Thoracic aorta (tissue), 2 donors: ENCODE data around the gene RAPGEF3. TPM values are rescaled to one million over a fixed set of nuclear protein-coding genes. Genes with fewer than 3 reads are reported as not detected.

Experiments used
- ATAC-seq: fragments of 150-250 bp; one replicate; pipeline ENCODE4 v1.8.0; 2017; ENCODE audit warnings: low read depth; ENCODE audit not compliant: insufficient number of reproducible peaks, low FRiP score
- DNase-seq: peaks from one replicate; pipeline ENCODE4 v3.0.0-alpha.2; 2020; ENCODE audit warnings: low spot score
- H3K27ac ChIP-seq, 2 donors: fragments of 200-600 bp; sonication (generic); 1 replicate in 1 of 2; 2 replicates in 1 of 2; pipeline ENCODE4 v1.5.1; 2016; ENCODE audit warnings: mild to moderate bottlenecking in 2 of 2, moderate library complexity in 2 of 2
- H3K27me3 ChIP-seq: fragments of 200-600 bp; sonication (generic); replicated peaks from 2 replicates; pipeline ENCODE4 v1.6.0; 2016; ENCODE audit warnings: mild to moderate bottlenecking; ENCODE audit not compliant: insufficient read depth
- H3K36me3 ChIP-seq: fragments of 200-600 bp; sonication (generic); one replicate; pipeline ENCODE4 v1.5.1; 2016
- H3K4me1 ChIP-seq, 2 donors: fragments of 200-600 bp; sonication (generic); 1 replicate in 1 of 2; 2 replicates in 1 of 2; pipeline versions ENCODE4 v1.5.1 to v1.6.0; 2016; ENCODE audit warnings: low read depth in 2 of 2, mild to moderate bottlenecking in 1 of 2; ENCODE audit not compliant: control insufficient read depth in 1 of 2
- H3K4me3 ChIP-seq: fragments of 200-600 bp; sonication (generic); 2 replicates; pipeline ENCODE4 v1.5.1; 2016; ENCODE audit warnings: mild to moderate bottlenecking
- H3K9me3 ChIP-seq: fragments of 200-600 bp; sonication (generic); 2 replicates; pipeline ENCODE4 v1.5.1; 2016
- total RNA-seq, 2 donors: library from RNA; depleted of rRNA; stranded (reverse); fragments of >200 nt; gene quantifications; one replicate each; pipeline versions ENCODE4 v1.1.0 to v1.2.3, GENCODE V29; 2016
- TF ChIP-seq, protein P1 (sequence below): fragments of 200-600 bp; sonication (generic); IDR thresholded peaks from one replicate; pipeline ENCODE4 v1.5.1; 2019; ENCODE audit warnings: antibody characterized with exemption

Gene RAPGEF3
- total RNA-seq, 2 donors from 2014 or later = 40.9 to 77.4 TPM

DNA sequence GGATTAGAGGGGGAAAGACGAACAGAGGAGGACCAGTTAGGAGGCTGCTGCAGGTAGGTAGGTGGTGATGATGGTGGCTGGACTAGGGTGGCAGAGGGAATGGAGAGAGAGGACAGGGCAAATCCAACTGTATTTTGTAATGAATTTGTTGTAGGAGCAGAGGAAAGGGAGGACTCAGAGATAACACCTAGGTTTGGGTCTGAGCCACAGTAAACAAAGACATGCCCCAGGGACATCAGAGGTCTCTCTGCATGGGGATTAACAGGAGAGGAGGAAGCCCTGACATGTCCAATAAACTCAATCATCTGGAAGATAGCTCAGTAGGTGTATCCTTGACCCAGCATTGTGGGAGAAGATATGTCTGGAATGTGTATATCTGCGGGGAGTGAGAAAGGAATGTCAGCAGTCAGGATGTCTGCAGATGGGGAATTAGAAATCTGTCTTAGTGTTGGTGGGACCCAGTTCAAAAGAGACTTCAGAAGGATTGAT, 9.7 kb upstream of the RAPGEF3 start:
- H3K36me3 ChIP-seq = no peaks in the 10 kb centered on the region
- H3K27ac ChIP-seq = no peak overlapping the region
- H3K9me3 ChIP-seq = no peaks in the 10 kb centered on the region
- ATAC-seq (no peak), DNase-seq (no peak)
- peaks cover 6 to 9% of the 10 kb centered on the region in 2 donors for H3K4me1 ChIP-seq
- H3K4me3 ChIP-seq = no peak overlapping the region
- H3K27me3 ChIP-seq = no peaks in the 10 kb centered on the region
- TF ChIP-seq, protein P1, sequence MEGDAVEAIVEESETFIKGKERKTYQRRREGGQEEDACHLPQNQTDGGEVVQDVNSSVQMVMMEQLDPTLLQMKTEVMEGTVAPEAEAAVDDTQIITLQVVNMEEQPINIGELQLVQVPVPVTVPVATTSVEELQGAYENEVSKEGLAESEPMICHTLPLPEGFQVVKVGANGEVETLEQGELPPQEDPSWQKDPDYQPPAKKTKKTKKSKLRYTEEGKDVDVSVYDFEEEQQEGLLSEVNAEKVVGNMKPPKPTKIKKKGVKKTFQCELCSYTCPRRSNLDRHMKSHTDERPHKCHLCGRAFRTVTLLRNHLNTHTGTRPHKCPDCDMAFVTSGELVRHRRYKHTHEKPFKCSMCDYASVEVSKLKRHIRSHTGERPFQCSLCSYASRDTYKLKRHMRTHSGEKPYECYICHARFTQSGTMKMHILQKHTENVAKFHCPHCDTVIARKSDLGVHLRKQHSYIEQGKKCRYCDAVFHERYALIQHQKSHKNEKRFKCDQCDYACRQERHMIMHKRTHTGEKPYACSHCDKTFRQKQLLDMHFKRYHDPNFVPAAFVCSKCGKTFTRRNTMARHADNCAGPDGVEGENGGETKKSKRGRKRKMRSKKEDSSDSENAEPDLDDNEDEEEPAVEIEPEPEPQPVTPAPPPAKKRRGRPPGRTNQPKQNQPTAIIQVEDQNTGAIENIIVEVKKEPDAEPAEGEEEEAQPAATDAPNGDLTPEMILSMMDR = no peak

DNA sequence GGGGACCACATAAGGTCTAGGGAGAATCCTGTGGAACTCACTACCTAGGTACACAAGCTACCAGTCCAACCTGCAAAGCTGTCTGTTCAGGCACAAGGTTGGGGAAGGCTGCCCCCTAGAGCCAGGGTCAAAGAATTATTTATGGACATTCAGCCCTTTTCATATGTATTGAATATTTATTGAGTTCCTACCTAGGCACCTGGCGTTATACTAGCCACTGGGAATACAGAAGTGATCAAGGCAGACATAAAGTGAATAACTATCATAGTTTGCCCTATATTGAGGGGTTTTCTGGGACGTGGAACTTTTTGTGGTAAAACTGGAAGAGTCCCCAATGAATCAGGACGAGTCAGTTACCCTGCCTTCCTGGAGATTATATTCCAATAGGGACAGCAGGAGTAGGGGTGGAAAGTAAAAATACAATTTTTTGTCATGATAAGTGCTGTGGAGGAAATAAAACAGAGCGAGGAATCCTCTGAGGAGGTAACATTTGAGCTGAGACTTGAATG, 8.6 kb upstream of the RAPGEF3 start:
- H3K9me3 ChIP-seq = no peaks in the 10 kb centered on the region
- no peak overlapping the region for H3K4me3 ChIP-seq
- H3K27ac ChIP-seq = no peak overlapping the region
- no peaks in the 10 kb centered on the region for H3K27me3 ChIP-seq
- no peaks in the 10 kb centered on the region for H3K36me3 ChIP-seq
- H3K4me1 ChIP-seq = peaks cover 3 to 9% of the 10 kb centered on the region in 2 donors
- DNase-seq (no peak), ATAC-seq (no peak)
- TF ChIP-seq, protein P1 = peak; percentile 58

DNA sequence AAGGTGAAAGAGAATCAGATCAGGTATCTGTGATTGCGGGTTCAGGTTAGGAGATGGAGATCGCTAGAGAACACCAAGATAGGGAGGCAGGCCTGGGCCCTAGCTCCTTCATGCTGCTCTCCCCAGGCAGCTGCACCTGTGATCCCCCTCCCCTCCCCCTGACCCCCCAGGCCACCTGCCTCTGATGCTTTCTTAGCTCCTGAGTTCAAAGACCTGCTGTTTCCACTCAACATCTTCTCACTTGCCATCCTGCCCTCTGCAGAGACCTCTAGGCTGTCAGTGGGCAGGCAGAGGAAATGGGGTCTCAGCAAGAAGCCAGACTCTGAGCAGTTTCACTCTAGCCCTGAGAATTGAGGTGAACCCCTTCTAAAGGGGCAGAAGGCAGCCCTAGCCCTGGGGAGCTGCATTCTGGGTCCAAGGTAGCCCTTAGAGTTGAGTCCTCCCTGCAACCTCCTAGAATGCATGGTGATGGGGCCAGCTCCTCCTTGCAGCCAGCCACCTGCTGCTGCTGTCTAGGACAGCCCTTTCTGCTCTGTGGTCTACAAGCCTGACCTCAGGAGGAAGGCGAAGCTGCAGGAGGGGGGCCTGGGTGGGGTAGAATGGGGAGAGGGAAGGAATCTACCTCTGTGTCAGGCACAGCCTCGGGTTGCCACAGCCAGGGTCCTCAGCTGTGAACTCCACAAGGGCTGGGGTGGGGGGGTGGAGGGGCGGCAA, 8.0 kb upstream of the RAPGEF3 start:
- no peaks in the 10 kb centered on the region for H3K36me3 ChIP-seq
- no peaks in the 10 kb centered on the region for H3K27me3 ChIP-seq
- ATAC-seq = no peak
- no peak overlapping the region for H3K27ac ChIP-seq
- H3K9me3 ChIP-seq = no peaks in the 10 kb centered on the region
- H3K4me3 ChIP-seq = no peak overlapping the region
- TF ChIP-seq, protein P1 = no peak
- DNase-seq = no peak
- H3K4me1 ChIP-seq = peaks cover 3 to 7% of the 10 kb centered on the region in 2 donors

DNA sequence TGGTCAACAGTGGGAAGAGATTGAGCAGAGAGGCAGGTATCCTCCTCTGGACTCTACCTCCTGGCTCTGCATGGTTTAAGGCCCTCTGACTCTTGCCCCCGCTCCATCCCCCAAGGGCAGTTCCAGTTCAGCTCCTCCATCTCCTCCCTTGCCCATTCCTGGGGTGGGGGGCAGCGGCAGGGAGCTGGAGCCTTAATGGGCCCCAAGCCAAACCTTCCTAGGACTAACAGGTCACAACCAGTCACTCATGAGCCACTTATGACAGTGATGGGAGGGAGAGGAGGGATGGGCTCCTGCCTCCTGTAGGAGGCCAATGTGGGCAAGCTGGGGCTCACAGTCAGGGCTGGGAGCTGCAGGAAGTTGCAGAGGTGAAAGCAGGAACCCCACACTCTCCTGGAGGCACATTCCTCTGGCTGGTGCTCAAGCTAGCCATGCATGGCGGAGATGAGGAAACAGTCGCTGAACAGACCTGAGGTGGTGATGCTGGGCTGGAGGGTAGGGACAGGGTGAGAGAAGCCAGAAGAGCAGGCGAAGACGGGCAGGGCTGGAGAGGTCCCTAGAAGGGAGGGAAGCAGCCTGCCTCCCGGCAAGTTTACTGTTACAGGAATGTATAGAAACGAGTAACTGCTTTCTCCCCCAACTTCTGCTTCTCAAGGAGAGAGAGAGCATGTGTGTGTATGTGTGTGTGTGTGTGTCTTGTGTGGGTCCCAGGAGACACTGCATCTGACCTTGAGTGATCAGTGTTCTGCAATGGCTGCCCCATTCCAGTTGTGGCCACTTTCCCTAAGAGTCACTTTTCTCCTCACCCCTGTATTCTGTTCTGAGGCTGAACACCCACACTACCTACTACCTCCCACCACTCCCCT, 5.0 kb upstream of the RAPGEF3 start:
- Histone ChIP-seq H3K4me1 (peaks cover 3 to 14% of the 10 kb centered on the region in 2 donors), H3K27me3 (no peaks in the 10 kb centered on the region), H3K9me3 (no peaks in the 10 kb centered on the region), H3K36me3 (no peaks in the 10 kb centered on the region), H3K4me3 (no peak overlapping the region), H3K27ac (no peak overlapping the region)
- TF ChIP-seq, protein P1 = no peak
- ATAC-seq (no peak), DNase-seq (no peak)
